IPS-18c (cell line): ENCODE data around the gene SIVA1.
"Not testable (repeated sequence)": the region's sequence is repeated elsewhere in the genome, so short reads cannot be mapped to it uniquely, and the experiment has no call there.

ENCODE experiments used
- H3K4me3 ChIP-seq: 2 replicates; pipeline ENCODE4 v1.7.0; 2013; ENCODE audit warnings: low read depth, mild to moderate bottlenecking, low read length, moderate library complexity; ENCODE audit not compliant: insufficient read depth
- H3K9me3 ChIP-seq: one replicate; pipeline ENCODE4 v1.6.1; 2013; ENCODE audit warnings: mild to moderate bottlenecking, low read length, moderate library complexity; ENCODE audit not compliant: control insufficient read depth, insufficient read depth

The SIVA1 gene

DNA sequence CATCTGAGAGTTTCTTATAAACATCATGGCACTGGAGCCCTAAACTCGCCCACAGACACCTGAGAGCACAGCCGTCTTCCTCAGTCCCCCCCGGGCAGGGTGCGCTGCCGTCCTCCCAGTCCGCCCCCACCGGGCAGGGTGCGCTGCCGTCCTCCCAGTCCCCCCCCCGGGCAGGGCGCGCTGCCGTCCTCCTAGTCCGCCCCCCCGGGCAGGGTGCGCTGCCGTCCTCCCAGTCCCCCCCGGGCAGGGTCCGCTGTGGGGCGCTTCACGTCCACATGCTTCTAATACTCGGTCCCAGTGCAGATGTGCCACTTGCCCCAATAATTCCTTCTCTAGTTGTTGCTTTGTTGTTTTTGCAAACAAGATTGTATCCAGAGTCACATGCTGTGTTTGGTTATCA is 35.8 kb upstream of the SIVA1 start:
- Histone ChIP-seq H3K9me3 (no peaks in the 10 kb centered on the region), H3K4me3 (no peak overlapping the region)

GRCh38 chr14:104717646-104718045 is 35.3 kb upstream of the SIVA1 start:
- Histone ChIP-seq H3K9me3 (no peaks in the 10 kb centered on the region), H3K4me3 (no peak overlapping the region)

GRCh38 chr14:104718147-104718546 is 34.8 kb upstream of the SIVA1 start:
- no peaks in the 10 kb centered on the region for H3K9me3 ChIP-seq
- no peak overlapping the region for H3K4me3 ChIP-seq

DNA sequence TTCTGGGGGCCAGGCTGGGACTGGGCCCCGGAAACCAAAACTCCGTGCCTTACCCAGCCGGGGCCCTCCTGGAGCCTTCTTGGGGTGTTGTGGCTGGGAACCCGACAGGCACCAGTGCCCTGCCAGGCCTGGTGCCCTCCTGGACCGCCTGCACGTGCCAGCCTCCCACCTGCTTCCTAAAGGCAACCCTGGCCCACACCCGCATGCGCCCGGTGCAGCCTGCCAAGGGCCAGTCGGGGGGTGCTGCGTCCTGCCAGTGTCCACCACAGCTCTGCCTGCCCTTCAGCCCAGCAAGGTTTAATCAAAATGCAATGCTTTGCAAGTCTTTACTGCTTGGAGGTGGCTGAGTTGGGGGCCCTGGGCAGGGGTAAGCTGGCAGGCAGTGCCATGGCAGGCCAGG is 34.1 kb upstream of the SIVA1 start:
- H3K4me3 ChIP-seq: no peak overlapping the region

DNA sequence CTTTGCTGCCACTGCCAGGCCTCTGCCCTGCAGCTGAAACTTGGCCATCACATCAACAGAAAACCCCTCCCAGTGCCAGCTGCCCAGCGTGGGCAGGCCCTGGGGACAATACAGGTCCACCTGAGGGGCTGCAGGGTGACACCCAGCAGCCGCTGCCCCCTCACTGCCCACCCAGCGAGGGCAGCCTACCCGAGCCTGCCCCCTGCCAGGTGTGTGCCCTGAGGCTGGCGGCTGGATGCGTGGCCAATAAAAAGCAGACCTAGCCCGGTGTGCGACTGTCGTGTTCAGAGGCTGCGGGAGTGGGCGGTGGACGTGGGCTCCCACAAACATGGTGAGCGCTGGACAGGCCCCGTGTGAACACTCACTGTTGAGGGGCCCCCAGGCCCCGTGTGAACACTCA is 33.6 kb upstream of the SIVA1 start:
- H3K4me3 ChIP-seq: no peak overlapping the region
- no peaks in the 10 kb centered on the region for H3K9me3 ChIP-seq

More for the DNA sequence above, 34.1 kb upstream of the SIVA1 start:
- no peaks in the 10 kb centered on the region for H3K9me3 ChIP-seq

DNA sequence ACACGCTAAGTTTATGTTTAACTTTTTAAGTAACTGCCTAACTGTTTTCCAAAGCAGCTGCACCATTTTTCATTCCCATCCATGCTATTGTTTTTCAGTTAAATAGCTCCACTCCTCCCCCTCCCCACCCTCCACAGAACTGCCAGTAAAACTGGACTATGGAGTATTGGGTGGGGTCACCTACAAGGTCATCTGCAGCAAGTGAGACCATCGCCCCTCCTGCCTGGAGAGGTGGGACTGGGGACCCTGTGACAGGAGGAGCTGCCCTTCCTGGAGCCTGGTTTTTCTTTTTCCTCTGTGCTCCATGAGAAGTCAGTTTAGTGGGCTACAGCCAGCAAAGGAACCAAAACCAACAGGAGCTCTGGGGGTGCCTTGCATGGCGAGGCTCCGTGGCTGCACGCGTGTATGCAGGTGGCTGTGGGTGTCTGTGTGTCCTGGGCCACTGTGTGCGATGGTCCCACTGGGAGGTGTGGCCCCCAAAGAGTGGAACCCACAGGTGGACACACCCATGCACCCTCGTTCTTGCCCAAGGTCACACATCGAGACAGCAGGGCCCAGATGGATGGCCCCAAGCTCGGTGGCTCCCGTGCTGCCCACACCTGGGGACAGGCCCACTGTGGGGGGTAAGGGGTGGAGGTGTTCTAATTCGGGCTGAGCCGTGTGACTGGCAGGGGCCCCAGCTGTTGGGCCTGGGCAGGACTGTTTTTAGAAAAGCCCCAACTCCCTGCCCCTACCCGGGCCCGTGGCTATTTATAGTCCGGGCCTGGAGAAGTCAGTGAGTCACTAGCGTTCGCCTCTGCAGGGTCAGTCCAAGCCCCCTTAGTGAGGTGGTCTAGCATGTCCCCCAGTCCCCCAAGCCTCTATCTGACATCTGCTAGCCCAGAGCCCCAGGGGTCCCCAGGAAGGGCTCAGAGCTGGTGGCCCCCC is 31.2 kb upstream of the SIVA1 start:
- Histone ChIP-seq H3K4me3 (no peak overlapping the region), H3K9me3 (no peaks in the 10 kb centered on the region)

- H3K9me3 ChIP-seq: no peaks in the 10 kb centered on the region
- peak overlapping the region; percentile 61 for H3K4me3 ChIP-seq
These were observed 29.9 kb upstream of the SIVA1 start for GRCh38 chr14:104722938-104723650.

DNA sequence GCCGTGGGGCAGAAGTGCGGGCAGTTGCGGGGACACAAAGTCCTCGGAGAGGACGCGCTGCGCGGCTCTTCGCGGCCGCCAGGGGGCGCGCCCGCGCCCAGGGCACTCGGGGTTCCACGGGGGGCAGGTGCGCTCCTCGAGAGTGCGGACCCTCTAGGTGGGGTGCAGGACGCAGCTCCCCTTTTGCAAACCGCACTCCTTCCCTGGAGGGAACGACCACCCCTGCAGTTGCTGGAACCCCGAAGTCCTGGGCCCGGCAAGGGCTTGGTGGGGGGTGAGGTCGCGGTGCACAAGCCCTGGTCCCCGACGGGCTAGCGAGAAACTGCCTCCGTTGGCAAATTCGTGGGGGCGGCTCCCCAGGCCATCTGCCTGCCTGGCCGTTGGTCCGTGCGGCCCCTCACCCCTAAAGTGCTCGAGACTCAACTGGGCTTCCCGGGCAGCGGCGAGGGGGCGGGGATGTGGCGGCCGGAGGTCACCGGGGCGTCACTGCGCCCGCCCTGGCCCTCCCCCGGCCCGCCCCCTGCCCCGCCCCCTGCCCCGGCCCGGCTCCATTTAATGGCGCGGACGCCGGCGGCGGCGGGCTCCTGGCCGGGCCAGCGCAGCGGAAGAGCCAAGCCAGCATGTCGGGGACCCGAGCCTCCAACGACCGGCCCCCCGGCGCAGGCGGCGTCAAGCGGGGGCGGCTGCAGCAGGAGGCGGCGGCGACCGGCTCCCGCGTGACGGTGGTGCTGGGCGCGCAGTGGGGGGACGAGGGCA is 29.1 kb upstream of the SIVA1 start, which contains the start of gene ADSS1:
Gene ADSS1 (plus strand): TSS at position 579 of the 756 bp plus-strand sequence. CDS start 42 bp downstream, at position 621.
- no peaks in the 10 kb centered on the region for H3K9me3 ChIP-seq
- H3K4me3 ChIP-seq: peak within 1 kb of the TSS; percentile 64

DNA sequence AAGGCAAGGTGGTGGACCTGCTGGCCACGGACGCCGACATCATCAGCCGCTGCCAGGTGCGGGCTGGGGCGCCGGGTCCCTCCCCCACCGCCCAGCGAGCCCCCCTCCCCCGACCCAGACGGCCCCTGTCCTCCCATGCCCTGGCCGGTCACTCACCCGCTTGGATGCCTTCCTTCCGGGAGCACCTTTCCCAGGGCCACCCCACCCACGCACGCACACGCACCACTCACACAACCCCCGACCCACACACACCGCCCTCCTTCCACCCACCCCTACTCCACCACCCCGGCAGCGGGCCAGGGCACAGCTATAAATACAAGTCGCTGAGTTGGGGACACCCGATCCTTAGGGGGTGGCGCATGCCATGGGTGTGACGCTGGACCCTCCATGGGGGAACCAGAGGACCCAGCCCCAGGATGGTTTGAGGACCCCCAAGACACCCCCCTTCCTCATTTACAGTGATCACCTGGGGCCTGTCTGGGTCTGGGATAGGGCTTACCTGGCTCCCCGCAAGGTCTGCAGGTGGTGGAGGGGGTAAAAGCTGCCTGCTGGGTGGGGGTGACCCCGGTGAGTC is 28.5 kb upstream of the SIVA1 start:
- Histone ChIP-seq H3K9me3 (no peaks in the 10 kb centered on the region), H3K4me3 (peak overlapping the region; percentile 64)

DNA sequence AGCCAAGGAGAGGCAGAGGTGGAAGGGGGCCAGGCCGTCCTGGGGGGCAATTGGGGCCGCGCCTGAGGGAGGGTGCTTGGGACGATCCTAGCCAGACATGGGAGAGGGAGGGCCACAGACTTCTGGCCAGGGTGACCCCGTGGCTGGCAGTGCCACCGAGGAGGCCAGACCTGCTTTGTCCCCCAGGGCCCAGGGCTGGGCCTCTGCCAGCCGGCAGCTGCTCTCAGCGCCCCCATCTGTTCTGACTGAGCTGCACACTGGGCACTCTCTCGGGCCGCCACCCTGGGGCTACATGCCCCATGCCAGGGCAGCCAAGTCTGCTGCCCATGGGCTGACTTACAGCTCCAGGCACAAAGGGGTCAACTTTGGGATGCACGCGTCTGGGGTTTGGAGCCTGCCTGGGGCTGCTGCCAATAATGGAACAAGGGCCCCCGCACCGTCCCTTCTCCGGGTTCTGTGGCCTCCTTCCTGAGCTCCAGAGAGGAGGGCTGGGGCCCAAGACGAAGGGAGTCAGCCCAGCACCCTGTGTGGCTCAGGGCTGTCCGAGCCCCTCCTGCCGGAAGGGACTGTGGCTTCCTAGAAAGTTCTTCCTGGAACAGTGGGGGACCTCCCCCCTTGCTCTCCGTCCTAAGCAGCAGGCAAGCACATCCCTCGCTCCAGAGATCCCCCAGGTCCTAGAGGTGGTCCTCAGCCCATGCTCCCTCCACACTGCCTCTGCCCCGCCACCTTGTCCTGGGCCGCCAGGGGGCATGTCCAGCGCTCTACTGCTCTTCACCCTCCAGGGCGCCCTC is 27.8 kb upstream of the SIVA1 start:
- Histone ChIP-seq H3K9me3 (no peaks in the 10 kb centered on the region), H3K4me3 (peak overlapping the region; percentile 64)

DNA sequence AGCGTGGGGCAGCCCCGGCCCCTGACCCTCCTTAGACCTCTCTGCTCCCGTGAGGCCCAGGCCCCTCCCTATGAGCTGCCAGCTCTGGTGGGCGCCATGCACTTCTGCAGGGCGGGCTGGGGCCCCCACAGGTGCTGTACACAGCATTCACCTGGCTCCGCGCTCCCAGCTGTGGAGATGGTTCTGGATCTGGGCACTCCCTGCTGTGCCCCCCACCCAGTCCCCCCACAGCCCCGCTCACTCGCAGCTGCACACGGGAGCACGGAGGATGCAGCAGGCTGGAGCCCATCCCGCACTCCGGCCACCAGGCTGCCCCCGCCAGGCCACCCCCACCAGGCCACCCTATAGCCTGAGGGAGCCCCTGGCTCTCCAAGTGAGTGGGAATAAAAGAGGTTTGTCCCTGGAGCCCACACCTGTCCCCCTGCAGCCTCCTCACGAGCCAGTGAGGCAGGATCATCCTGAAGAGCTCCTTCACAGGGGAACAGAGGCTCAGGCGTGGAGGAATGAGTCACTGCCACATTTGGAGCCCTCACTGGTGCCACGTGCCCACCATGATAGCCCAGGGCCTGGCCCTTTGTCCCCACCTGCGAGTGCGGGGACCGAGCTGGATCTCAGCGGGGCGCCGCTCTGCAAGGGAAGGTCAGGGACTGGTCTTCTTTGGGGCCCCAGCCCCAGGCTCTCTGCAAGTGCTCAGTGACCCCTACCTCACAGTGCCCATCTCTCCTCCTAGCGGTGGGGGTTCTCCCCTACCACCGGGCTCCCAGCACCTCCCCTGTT is 27.0 kb upstream of the SIVA1 start:
- Histone ChIP-seq H3K4me3 (no peak overlapping the region), H3K9me3 (no peaks in the 10 kb centered on the region)

GRCh38 chr14:104726600-104727451 is 26.1 kb upstream of the SIVA1 start:
- Histone ChIP-seq H3K9me3 (no peaks in the 10 kb centered on the region), H3K4me3 (no peak overlapping the region)

GRCh38 chr14:104728631-104729030 is 24.3 kb upstream of the SIVA1 start:
- H3K4me3 ChIP-seq: no peak overlapping the region
- no peaks in the 10 kb centered on the region for H3K9me3 ChIP-seq

DNA sequence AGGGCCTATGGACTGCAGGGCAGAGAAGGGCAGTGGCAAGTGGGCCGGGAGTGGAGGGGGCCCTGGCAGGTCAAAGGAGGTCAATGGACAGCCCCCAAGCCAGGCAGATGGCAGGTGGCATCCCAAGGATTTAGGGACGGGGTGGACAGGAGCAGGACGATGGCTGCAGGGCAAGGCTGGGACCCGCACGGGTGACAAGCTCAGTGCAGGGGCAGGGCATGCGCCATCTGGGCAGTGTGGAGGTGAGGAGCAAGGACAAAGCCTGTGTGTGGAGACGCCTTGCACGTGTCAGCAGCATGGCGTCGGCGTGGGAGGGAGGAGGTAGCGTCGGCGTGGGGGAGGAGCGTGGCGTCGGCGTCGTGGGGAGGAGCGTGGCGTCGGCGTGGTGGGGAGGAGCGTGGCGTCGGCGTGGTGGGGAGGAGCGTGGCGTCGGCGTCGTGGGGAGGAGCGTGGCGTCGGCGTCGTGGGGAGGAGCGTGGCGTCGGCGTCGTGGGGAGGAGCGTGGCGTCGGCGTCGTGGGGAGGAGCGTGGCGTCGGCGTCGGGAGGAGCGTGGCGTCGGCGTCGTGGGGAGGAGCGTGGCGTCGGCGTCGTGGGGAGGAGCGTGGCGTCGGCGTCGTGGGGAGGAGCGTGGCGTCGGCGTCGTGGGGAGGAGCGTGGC is 23.6 kb upstream of the SIVA1 start:
- not testable (repeated sequence) for H3K4me3 ChIP-seq, H3K9me3 ChIP-seq

GRCh38 chr14:104729835-104730181 is 23.1 kb upstream of the SIVA1 start:
- Histone ChIP-seq H3K9me3 (no peaks in the 10 kb centered on the region), H3K4me3 (no peak overlapping the region)
